ENCODE data around the gene FAM76B. TPM values are rescaled to one million over a fixed set of nuclear protein-coding genes. Genes with fewer than 3 reads are reported as not detected.

Gene FAM76B
- total and polyA plus RNA-seq, 2 donors (not counting 1 experiment from before 2014, with no cell fraction given), result 36.5 to 80.9 TPM

GRCh38 chr11:95831198-95831883, 41.8 kb upstream of the FAM76B start:
- H3K4me1 ChIP-seq (ENCODE audit: control insufficient read depth in 2 of 2, insufficient read depth in 2 of 2, low read length in 2 of 2), result no peaks in the 10 kb centered on the region
- ATAC-seq (ENCODE audit: low read depth), result no peak
- H2AFZ ChIP-seq (ENCODE audit: insufficient read depth, low read depth, low read length, poor library complexity, severe bottlenecking), result no peak overlapping the region
- H3K27me3 Mint-ChIP-seq, result no peaks in the 10 kb centered on the region
- no peaks in the 10 kb centered on the region for H4K20me1 ChIP-seq (ENCODE audit: control insufficient read depth, insufficient read depth, low read length, poor library complexity, severe bottlenecking)
- no peak overlapping the region for H3K27ac ChIP-seq (ENCODE audit: low read length in 2 of 2)
- POLR2A ChIA-PET, result no interaction called here
- no CpG with 5 or more reads among the region's 2 CpGs for WGBS (ENCODE audit: insufficient coverage)
- H3K27me3 ChIP-seq (replicated peaks in 1 of 4; ENCODE audit: control extremely low read depth in 1 of 4, control insufficient read depth in 3 of 4, insufficient read depth in 4 of 4, low read length in 3 of 4), result no peaks in the 10 kb centered on the region
- H3K9ac ChIP-seq (ENCODE audit: low read length), result no peak overlapping the region
- no peaks in the 10 kb centered on the region for H3K79me2 ChIP-seq (ENCODE audit: control insufficient read depth, insufficient read depth, low read length)
- CTCF ChIA-PET, result no interaction called here
- DNase-seq, result no peak
- H3K36me3 ChIP-seq (replicated peaks in 1 of 2; ENCODE audit: control extremely low read depth in 1 of 2, control insufficient read depth in 1 of 2, extremely low read depth in 1 of 2, insufficient read depth in 2 of 2, low read length in 1 of 2), result peaks cover 4 to 60% of the 10 kb centered on the region in 2 experiments
- no peaks in the 10 kb centered on the region for H3K9me3 ChIP-seq (ENCODE audit: control extremely low read depth in 1 of 3, control insufficient read depth in 2 of 3, insufficient read depth in 1 of 3, low read length in 2 of 3)
- no peak overlapping the region for H3K4me3 ChIP-seq (ENCODE audit: control extremely low read depth in 1 of 5, extremely low read depth in 1 of 5, insufficient read depth in 1 of 5, low read depth in 2 of 5, low read length in 4 of 5)
- no peak overlapping the region for H3K27ac Mint-ChIP-seq
- no peaks in the 10 kb centered on the region for H3K4me1 Mint-ChIP-seq
- H3K4me2 ChIP-seq (replicated peaks; ENCODE audit: low read depth, low read length, poor library complexity, severe bottlenecking), result no peak overlapping the region
- no peak for TF ChIP-seq CTCF (IDR thresholded peaks at IDR 0.05)
- no peak for TF ChIP-seq EZH2 (IDR thresholded peaks at IDR 0.05; ENCODE audit: borderline replicate concordance, insufficient read depth, low read depth, low read length, poor library complexity, severe bottlenecking)
- no peaks in the 10 kb centered on the region for H3K9me3 Mint-ChIP-seq (ENCODE audit: insufficient read depth)
- H3K4me3 Mint-ChIP-seq, result no peak overlapping the region
- intact Hi-C loops (cut with micrococcal nuclease), result no loop called here

- POLR2A ChIA-PET, result no interaction called here
- H2AFZ ChIP-seq (ENCODE audit: insufficient read depth, low read depth, low read length, poor library complexity, severe bottlenecking), result no peak overlapping the region
- no peak overlapping the region for H3K27ac ChIP-seq (ENCODE audit: low read length in 2 of 2)
- no peak overlapping the region for H3K4me2 ChIP-seq (replicated peaks; ENCODE audit: low read depth, low read length, poor library complexity, severe bottlenecking)
- Mint-ChIP-seq H3K9me3 (ENCODE audit: insufficient read depth) (no peaks in the 10 kb centered on the region), H3K27ac (peak overlapping the region; percentile 1), H3K4me1 (no peaks in the 10 kb centered on the region), H3K4me3 (no peak overlapping the region), H3K27me3 (no peaks in the 10 kb centered on the region)
- no peaks in the 10 kb centered on the region for H3K27me3 ChIP-seq (replicated peaks in 1 of 4; ENCODE audit: control extremely low read depth in 1 of 4, control insufficient read depth in 3 of 4, insufficient read depth in 4 of 4, low read length in 3 of 4)
- no peak overlapping the region for H3K9ac ChIP-seq (ENCODE audit: low read length)
- DNase-seq (no peak), ATAC-seq (ENCODE audit: low read depth) (no peak)
- TF ChIP-seq CTCF (IDR thresholded peaks at IDR 0.05) (no peak), EZH2 (IDR thresholded peaks at IDR 0.05; ENCODE audit: borderline replicate concordance, insufficient read depth, low read depth, low read length, poor library complexity, severe bottlenecking) (no peak)
- H3K4me1 ChIP-seq (ENCODE audit: control insufficient read depth in 2 of 2, insufficient read depth in 2 of 2, low read length in 2 of 2), result no peaks in the 10 kb centered on the region
- H4K20me1 ChIP-seq (ENCODE audit: control insufficient read depth, insufficient read depth, low read length, poor library complexity, severe bottlenecking), result no peaks in the 10 kb centered on the region
- no peaks in the 10 kb centered on the region for H3K9me3 ChIP-seq (ENCODE audit: control extremely low read depth in 1 of 3, control insufficient read depth in 2 of 3, insufficient read depth in 1 of 3, low read length in 2 of 3)
- CTCF ChIA-PET, result interaction anchor here (0.7 to 1.2 kb wide), 2 partner anchors 511 to 596 kb away, joined by 3 read pairs; no protein-coding TSS in a partner anchor
- H3K36me3 ChIP-seq (replicated peaks in 1 of 2; ENCODE audit: control extremely low read depth in 1 of 2, control insufficient read depth in 1 of 2, extremely low read depth in 1 of 2, insufficient read depth in 2 of 2, low read length in 1 of 2), result peaks cover 6 to 46% of the 10 kb centered on the region in 2 experiments
- no CpG with 5 or more reads among the region's 1 CpG for WGBS (ENCODE audit: insufficient coverage)
- intact Hi-C loops (cut with micrococcal nuclease), result no loop called here
- no peak overlapping the region for H3K4me3 ChIP-seq (ENCODE audit: control extremely low read depth in 1 of 5, extremely low read depth in 1 of 5, insufficient read depth in 1 of 5, low read depth in 2 of 5, low read length in 4 of 5)
- H3K79me2 ChIP-seq (ENCODE audit: control insufficient read depth, insufficient read depth, low read length), result no peaks in the 10 kb centered on the region
Measured at GRCh38 chr11:95829580-95830259, 40.1 kb upstream of the FAM76B start.

Data from B cell (primary cell).